Ishikawa (cell line): Measurements from ENCODE around the gene CST9L.

Experiments used
- CEBPB ChIP-seq: IDR thresholded peaks from 2 replicates; pipeline ENCODE4 v1.6.1; 2012
- EP300 ChIP-seq: IDR thresholded peaks from 2 replicates; pipeline ENCODE4 v1.6.1; 2012; ENCODE audit warnings: borderline replicate concordance
- FOXM1 ChIP-seq: IDR thresholded peaks from 2 replicates; pipeline ENCODE4 v1.6.1; 2012; ENCODE audit warnings: low read depth, borderline replicate concordance
- NFIC ChIP-seq: IDR thresholded peaks from 2 replicates; pipeline ENCODE4 v1.6.1; 2012
- RAD21 ChIP-seq: IDR thresholded peaks from 2 replicates; pipeline ENCODE4 v1.6.1; 2012; ENCODE audit warnings: low read depth
- REST ChIP-seq: IDR thresholded peaks from 2 replicates; pipeline ENCODE4 v1.6.1; 2012; ENCODE audit warnings: low read depth, mild to moderate bottlenecking
- TAF1 ChIP-seq: IDR thresholded peaks from 2 replicates; pipeline ENCODE4 v1.6.1; 2012; ENCODE audit warnings: low read depth, mild to moderate bottlenecking
- TEAD4 ChIP-seq: IDR thresholded peaks from 2 replicates; pipeline ENCODE4 v1.6.1; 2012
- YY1 ChIP-seq: IDR thresholded peaks from 2 replicates; pipeline ENCODE4 v1.6.1; 2012; ENCODE audit warnings: low read depth

GRCh38 chr20:23602699-23603098 is 34.4 kb upstream of the CST9L start:
- TF ChIP-seq EP300 (no peak), YY1 (no peak), TEAD4 (no peak), NFIC (no peak), CEBPB (no peak), TAF1 (no peak), REST (no peak), RAD21 (no peak), FOXM1 (no peak)
